ENCODE results near the gene UMAD1.

- TF ChIP-seq GATA1 (IDR thresholded peaks at IDR 0.05; ENCODE audit: low read depth, low read length) (no peak), POLR2A (IDR thresholded peaks at IDR 0.05; ENCODE audit: low read length) (no peak)
These were observed 177.2 kb downstream of the UMAD1 start for GRCh38 chr7:7817748-7818147.
